GM18519 (cell line): ENCODE results near the gene SLC38A10.

Experiments used
- ATAC-seq: cut with Tn5 transposase; IDR thresholded peaks from one replicate; pipeline ENCODE4 v1.9.1; 2021; ENCODE audit warnings: mild to moderate bottlenecking, moderate library complexity; ENCODE audit not compliant: unreplicated experiment, low FRiP score

SLC38A10 gene

DNA sequence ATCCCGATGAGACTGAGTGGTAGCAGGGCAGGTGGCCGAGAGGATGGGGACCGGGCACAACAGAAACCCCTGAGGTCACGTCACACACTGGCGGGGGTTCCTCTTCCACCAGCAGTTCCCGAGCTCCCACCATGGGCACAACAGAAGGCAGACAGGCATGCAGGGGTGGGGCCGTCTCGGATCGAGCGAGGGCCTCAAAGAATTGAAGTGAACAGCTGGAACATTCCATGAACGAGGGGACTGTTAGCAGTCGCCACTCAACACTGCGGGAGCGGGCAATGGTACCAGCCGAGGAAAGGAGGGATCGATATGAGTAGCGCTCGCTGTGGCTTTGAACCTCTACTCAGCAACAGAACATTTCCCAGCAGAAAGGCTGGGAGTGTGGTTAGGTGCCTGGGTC, 77.6 kb downstream of the SLC38A10 start:
- no peak for ATAC-seq

DNA sequence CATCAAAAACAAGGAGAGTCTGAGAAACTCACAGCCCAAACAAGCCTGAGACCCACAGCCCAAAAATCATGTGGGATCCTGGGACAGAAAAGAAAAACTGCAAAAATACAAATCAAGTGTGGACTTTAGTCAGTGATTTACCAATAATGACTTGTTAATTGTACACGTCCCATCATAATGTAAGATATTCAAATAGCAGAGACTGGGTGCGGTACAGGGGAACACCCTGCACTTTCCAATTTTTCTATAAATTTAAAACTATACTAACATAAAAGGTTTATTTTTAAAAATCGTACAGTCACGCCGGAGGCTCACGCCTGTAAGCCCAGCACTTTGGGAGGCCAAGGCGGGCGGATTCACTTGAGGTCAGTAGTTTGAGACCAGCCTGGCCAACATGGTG, 81.1 kb downstream of the SLC38A10 start:
- no peak for ATAC-seq

DNA sequence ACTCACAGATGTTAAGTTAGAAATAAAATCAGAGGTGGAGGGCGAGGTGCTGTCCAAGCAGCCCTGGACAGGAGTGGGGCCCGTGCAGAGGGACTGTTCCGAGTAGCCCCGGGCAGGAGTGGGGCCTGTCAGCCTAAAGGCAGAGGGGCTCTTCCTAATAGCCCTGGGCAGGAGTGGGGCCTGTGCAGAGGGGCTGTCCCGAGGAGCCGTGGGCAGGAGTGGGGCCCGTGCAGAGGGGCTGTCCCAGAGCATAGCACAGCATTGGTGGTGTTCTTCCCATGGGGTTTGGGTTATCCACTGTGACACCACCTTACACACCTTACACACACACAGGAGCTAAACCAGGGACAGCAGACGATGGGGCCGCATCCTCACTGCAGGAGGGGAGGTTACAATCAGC, 82.7 kb downstream of the SLC38A10 start:
- ATAC-seq, result no peak

DNA sequence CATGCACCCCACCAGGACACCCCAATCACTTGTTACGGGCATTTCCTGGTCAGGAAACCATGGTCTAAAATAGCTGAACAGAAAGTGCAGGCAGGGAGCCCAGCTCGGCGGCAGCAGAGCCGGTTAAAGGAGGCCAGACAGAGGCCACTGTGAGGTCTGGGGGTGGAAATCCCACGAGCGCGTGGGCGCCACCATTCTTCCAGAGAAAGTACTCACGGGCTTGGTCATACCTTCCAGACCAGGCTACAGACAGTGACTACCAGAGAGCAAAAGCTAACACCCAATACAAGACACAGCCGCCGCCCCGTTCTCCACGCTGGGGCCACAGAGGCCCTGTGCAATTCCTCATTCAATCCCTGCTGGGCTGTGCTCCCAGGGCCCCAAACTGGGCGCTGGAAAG, 84.2 kb downstream of the SLC38A10 start:
- ATAC-seq, result no peak

DNA sequence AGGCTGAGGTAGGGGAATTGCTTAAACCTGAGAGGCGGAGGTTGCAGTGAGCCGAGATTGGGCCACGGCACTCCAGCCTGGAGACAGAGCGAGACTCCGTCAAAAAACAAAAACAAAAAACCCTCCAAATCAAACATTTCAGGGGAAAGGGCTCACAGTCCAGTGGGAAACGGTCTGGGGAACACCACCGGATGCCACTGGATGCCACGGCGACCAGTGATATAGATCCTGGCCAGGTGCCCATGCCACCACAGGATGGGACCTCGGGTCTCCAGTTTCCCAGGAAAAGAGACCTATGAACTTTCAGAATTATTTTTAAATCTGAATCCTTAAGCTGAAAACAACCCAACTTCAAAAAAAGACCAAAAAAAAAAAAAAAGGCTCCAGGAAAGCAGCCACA, 84.6 kb downstream of the SLC38A10 start:
- no peak for ATAC-seq

DNA sequence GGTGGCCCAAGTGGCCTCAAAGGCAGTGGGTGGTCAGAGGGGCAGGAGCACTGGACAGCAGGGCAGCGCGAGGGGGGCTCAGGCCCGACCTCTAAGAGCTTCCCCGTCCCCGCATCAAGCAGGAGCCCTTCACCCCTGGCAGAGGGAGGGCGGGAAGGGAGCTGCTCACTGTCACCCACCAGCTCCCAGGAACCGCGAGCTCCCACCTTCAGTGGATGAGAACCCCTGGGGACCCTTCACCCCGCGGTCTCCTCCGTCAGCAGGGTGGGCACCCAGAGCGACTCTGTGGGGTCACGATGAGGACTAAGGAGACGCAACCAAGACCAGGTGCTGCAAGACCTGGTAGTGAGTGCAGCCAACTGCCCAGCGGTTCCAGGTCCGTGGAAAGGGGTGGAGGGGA, 86.0 kb downstream of the SLC38A10 start:
- no peak for ATAC-seq

DNA sequence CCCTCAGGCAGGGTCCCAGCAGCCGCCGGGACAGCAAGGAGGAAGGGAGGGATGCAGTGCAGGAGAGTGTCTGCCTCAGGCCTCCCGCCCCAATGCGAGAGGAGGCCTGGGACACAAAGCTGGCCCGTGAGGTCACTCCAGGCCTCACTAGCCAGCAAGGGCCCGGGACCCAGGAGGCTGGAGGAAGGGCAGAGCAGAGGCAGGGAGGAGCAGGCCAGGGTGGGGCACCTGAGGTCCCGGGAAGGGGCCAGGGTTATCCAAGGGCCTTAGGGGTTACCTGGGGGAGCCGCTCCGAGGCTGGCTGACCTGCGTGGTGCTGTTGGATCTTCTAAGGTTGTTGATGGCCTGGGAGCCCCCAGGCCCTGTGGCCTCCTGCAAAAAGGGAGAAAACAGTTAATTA, 86.5 kb downstream of the SLC38A10 start:
- no peak for ATAC-seq

DNA sequence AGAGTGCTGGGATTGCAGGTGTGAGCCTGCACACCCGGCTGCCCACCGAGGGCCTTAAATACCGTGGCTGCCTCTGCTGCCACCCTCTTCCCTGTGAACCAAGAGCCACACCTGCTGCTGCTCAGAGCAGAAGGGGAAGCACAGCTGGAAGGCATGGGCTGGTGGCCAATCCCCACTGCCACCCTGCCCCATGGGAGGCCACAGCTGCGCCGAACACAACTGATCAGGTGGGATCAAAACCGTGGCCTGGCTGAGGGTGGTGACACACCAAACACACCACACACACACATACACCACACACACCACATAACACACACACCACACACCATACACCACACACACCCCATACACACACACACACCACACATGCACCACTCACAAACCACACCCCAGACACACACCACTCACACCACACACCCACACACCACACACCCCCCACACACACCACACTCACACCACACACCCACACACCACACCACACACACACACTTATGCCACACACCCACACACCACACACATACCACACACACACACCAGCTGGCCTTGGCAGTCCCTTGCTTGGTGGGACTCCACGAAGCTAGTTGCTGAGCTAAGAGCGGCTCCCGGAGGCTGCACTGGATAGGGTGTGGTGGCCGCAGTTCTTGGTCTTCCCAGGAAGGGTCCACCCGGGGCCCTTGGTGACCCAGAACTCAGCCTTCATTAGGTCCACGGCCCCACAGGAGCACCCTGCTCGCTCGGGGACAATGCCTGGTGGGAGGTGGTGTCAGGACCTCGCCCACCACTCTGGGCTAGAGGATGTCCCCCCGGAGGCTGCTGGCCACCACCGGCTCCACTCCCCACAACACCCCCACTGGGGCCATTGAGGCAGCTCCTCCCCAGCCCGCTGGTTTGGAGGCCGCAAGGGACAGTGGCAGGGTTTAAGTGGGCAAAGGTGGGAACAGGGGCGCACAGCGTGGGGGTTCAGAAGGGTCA, 87.2 kb downstream of the SLC38A10 start:
- ATAC-seq, result no peak

DNA sequence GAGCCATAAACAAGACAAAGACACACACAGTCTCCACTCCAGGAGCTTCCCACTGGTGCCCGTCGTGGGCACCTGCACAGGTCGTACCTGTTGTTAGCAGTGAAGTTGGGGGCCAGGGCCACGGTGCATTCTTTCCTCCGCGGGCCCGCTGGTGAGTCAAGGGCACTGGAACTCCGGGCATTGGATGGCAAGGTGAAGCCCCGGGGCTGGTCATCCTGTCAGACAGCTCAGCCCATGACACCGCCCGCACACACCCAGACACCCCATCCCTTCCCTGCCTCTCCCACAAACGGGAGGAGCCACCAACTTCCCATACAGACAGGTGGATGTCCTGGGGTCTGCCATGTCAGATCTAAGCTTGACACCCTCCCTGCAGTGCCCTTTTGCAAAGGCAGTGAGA, 88.5 kb downstream of the SLC38A10 start:
- ATAC-seq, result no peak

DNA sequence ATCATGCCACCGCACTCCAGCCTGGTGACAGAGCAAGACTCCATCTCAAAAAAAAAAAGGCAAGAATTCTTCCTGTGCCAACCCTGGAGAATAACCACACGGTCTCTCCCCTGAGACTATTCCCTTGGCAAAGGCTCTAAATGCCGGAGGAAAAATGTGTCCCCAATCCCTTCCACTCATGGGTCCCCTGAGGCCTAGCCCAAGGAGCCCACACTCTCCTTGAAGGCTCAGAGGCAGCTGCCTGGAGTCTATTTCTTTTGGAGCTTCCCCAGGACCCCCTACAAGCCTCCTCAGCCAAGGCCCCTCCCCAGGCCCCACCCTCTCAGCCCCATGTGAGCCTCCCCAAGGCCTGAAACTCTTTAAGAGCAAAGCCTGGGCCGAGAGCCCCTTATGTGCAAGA, 88.9 kb downstream of the SLC38A10 start:
- ATAC-seq, result no peak

DNA sequence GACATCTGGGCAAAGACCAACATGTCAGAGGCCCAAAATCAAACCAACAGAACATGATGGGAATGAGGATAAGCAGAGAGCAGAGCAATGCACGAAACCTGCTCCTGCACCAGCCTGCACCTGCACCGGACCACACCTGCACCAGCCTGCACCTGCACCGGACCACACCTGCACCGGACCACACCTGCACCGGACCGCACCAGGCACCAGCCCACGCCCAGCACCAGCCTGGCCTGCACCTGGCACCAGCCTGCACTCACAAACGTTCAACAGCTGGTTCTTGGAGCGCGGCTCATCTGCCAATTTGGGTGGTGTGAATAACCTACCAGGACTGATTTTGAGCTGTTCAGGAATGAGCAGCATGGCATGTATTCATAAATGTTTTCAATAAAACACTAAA, 90.5 kb downstream of the SLC38A10 start:
- no peak for ATAC-seq

DNA sequence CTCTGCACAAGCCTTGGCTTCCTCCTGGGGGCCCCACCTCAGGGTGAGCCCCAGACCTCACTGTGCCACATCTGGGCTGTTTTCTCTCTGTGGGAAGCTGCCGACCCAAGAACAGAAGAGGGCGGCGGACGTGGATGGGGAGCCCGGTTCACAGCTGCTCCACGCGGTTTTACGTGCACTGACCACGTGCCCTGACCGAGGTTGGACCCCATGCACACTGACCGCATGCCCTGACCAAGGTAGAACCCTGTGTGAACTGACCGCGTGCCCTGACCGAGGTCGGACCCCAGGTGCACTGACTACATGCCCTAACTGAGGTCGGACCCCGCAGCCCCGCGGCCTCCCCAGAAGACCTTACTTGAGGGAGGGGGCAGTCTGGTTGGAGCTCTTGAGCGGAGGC, 92.0 kb downstream of the SLC38A10 start:
- ATAC-seq, result no peak

DNA sequence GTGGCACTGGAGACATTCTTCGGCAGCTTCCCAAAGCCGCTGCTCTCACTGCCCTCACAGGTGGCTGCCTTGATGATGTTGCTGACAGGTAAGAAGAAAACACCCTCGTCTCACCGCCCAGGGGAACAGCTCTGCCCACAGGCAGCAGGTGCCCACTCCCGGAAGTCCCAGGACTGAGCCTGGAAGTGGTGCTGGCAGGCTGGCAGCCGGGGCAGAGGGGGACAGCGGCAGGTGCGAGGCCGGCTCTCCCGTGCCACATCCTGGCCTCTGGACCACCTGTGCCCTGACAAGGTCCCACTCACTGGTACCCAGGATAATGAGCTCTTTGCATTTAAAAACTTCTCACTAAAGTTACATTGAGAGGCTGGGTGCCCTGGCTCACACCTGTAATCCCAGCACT, 92.8 kb downstream of the SLC38A10 start:
- ATAC-seq, result no peak

DNA sequence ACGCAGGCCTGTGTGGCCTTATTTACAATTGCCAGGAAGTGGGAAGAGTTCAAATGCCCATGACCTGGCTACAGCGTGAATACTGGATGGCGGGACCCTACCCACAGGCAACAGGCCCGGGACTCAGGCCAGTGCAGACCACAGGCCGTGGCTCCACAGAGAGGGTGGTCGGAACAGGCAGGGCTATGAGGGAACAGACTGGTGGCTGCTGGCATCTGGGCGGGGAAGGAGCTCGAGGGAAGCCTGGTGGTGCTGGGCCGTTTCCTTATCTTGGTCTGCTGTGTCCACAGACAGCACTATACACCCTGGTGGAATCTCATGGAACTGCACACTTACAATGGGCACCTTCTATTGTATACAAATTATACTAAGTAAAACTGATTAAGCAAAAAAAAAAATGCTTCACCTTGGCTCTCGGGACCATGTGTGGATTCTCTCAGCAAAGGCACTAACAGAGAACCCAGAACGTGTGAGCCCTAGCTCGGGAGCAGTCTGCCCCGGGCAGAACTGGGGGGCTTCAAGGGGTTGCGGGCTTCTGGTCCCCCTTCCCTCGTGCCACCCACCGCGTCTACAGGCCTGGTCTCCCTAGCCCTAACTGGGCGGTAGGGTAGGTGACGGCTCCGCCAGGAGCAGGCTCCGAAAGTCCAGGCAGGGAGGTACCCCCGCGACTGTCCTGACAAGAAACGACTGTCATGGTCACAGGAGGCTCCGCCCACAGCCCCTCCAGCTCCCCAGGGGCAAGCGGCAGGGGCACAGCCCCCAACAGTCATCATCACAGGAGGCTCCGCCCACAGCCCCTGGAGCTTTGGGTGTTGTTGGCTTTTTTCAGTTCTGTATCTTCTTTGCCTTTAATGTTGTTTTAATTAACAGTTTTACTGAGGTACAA, 94.2 kb downstream of the SLC38A10 start:
- ATAC-seq, result no peak

DNA sequence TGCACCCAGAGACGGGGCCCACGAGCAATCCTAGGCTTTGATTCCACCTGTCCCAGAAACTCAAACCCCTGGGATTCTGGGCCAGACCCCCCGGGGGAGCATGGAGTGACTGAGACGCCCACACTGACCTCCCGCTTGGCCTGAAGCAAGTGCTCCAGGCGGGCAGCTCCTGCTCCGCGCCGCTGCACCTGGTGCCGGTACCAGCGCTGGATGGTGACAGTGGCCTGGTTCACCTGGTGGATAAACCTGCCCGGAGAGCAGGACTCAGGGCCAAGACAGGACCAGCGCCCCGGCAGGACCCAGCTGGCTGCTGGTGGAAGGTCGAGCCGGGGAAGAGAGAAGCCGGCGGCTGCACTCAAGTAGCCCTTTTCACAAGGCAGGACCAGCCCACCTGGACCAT, 94.9 kb downstream of the SLC38A10 start:
- ATAC-seq, result no peak

DNA sequence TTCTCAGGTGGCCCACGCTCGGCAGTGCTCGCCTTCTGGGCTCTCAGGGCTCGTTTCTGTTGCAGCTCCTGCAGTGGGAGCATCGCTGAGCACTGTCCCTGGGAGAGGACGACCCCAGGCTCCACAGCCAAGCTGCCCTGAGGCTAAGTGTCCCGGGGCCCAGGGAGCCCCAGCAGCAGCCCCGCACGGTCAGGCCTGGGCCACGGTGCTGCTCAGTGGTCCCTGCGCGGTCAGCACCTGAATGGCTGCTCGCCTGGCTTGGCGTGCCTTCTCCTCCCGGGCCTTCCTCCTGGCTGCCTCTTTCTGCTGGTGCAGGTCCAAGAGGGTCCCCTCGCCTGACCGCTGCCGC, 95.7 kb downstream of the SLC38A10 start:
- ATAC-seq, result no peak

DNA sequence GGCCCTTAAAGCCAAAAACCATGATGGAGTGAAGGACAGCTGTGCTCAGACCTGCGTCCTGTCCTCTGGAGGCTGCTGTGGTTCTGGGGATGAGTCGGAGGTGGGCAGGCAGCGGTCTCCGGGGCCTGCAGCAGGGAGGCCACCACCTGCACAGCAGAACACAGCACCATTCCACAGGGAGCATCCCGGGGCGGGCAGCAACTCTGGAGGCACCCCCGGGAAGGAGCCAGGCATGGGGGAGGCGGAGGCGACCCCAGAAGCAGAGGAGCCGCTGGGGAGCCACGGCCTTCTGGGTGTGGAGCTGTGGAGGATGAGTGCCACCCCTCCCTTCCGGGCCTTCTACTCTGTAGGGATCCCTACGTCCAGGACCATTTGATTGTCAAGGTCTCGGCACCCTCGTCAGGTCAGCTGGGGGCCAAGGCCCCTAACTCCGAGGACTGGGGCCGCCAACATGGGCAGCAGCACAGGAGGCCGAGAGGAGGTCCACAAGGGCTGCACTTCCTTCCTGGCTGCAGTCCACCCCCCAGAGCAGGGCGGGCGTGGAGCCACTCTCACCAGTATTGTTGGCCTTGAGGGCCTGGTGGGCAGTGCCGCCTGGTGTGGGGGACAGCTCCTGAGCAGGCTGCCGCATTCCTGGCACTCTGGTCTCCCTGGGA, 96.2 kb downstream of the SLC38A10 start:
- no peak for ATAC-seq

DNA sequence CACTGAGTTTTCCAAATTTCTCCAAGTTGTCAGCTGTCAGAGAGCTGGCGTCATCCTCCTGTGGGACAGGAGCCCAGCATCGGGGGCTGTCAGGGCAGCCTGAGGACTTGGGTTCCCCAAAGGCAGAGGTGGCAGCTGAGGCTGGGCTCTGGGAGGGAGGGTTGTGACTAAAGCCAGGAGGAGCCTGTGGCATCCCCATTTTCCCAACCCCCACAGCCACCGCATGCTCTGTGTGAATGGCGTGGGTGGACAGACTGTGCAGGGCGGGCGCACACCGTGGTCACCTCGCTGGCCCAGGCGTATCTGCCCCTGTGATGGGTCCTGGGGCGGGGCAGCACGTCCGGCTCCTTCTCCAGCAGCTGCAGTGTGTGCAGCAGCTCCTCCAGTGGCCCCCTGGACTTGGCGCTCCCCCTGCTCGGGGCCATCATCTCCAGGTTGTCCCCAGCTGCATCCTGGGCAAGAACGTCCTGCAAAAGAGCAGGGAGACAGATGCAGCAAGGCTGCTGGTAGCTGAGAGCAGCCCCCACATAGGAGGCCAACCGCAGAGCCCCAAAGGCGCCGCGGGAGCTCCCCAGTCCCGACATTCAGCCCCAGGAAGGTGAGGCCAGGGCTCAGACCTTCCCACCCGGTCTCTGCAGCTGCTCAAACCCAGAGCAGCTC, 97.1 kb downstream of the SLC38A10 start:
- no peak for ATAC-seq

DNA sequence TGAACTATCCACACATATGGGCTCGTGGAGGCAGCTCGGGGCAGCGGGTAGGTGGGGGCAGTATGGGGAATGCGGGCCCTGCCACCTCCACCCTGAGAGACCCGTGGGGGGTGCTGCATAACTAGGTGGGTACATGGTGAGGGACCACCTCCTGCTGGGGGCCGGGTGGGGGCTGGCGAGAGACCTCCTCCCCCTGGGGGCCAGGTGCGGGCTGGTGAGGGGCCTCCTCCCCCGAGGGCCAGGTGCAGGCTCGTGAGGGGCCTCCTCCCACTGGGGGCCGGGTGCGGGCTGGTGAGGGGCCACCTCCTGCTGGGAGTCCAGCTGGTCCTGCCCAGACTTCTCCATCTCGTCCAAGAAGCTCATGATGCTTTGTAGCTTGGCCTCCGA, 97.7 kb downstream of the SLC38A10 start:
- ATAC-seq, result no peak

DNA sequence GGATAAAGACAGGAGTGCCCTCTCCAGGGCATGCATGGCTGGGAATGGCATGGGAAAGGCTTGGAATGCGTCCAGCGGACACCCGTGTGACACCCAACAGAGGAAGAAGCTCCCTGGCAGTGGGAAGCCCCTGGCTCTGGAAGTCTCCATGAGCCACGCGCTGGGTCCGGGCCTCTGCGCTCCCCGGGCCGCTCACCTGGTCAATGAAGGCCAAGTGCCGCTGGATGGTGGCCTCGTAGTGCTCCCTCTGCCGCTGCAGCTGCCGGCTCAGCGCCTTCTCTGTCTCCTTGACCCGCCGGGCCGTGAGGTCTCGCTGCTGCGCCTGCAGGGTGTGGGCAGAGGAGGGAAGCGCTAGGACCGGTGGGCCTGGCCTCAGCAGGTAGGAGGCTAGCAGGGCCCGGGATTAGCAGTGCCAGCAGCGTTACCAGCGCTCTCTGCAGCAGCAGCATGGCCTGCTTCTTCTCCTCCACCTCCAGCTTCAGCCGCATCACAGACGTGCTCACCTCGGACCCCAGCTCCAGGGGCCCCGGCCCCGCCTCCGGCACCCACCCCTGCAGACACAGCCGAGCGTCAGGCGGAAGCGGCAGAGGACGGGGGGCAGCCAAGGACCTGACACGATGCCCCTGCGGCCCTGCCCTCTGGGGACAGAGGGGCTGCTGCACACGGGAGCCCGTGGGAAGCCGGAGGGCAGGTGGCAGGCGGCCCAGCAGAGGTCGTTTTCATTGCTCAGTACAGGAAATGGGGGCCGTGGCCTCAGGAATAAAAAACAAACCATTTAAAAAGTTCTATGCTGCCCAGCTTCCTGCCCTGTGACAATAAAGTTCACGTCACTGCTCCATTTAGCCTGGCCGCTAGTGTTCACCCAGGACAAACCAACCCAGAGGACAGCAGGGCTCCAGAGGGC, 98.3 kb downstream of the SLC38A10 start:
- no peak for ATAC-seq
